ENCODE results near the gene FAF2.
"Not testable (repeated sequence)": the region's sequence is repeated elsewhere in the genome, so short reads cannot be mapped to it uniquely, and the experiment has no call there.

Gene FAF2

GRCh38 chr5:176550275-176550831 is 102.2 kb downstream of the FAF2 start:
- no peaks in the 10 kb centered on the region for H3K27me3 ChIP-seq (ENCODE audit: control insufficient read depth, insufficient read depth, low read length)
- no peak overlapping the region for H3K4me3 ChIP-seq (ENCODE audit: low read length)
- H3K4me1 ChIP-seq (ENCODE audit: control insufficient read depth, low read depth, low read length): peaks cover 4% of the 10 kb centered on the region
- no peak overlapping the region for H3K27ac ChIP-seq (ENCODE audit: low read length)
- no peak overlapping the region for H3K9ac ChIP-seq (ENCODE audit: low read length)
- H3K9me3 ChIP-seq (ENCODE audit: control insufficient read depth, low read depth, low read length): no peaks in the 10 kb centered on the region
- H3K36me3 ChIP-seq (ENCODE audit: control insufficient read depth, low read depth, low read length): no peaks in the 10 kb centered on the region

DNA sequence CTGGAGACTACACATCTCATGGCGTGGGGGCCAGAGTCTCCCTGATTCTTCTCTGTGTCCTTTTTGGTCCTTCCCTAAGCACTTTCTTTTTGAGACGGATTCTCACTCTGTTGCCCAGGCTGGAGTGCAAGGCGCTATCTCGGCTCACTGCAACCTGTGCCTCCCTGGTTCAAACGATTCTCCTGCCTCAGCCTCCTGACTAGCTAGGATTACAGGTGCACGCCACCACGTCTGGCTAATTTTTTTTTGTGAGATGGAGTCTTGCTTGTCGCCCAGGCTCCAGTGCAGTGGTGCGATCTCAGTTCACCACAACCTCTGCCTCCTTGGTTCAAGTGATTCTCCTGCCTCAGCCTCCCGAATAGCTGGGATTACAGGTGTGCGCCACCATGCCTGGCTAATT is 102.8 kb downstream of the FAF2 start:
- H3K27me3 ChIP-seq (ENCODE audit: control insufficient read depth, insufficient read depth, low read length); H3K9me3 ChIP-seq (ENCODE audit: control insufficient read depth, low read depth, low read length); H3K9ac ChIP-seq (ENCODE audit: low read length); H3K36me3 ChIP-seq (ENCODE audit: control insufficient read depth, low read depth, low read length); H3K4me3 ChIP-seq (ENCODE audit: low read length); H3K4me1 ChIP-seq (ENCODE audit: control insufficient read depth, low read depth, low read length); H3K27ac ChIP-seq (ENCODE audit: low read length): not testable (repeated sequence)

- no peak overlapping the region for H3K27ac ChIP-seq (ENCODE audit: low read length)
- H3K4me3 ChIP-seq (ENCODE audit: low read length): no peak overlapping the region
- H3K9me3 ChIP-seq (ENCODE audit: control insufficient read depth, low read depth, low read length): no peaks in the 10 kb centered on the region
- H3K4me1 ChIP-seq (ENCODE audit: control insufficient read depth, low read depth, low read length): peaks cover 4% of the 10 kb centered on the region
- H3K27me3 ChIP-seq (ENCODE audit: control insufficient read depth, insufficient read depth, low read length): no peaks in the 10 kb centered on the region
- no peaks in the 10 kb centered on the region for H3K36me3 ChIP-seq (ENCODE audit: control insufficient read depth, low read depth, low read length)
- H3K9ac ChIP-seq (ENCODE audit: low read length): no peak overlapping the region
Observed at GRCh38 chr5:176552332-176552869, 104.2 kb downstream of the FAF2 start.

DNA sequence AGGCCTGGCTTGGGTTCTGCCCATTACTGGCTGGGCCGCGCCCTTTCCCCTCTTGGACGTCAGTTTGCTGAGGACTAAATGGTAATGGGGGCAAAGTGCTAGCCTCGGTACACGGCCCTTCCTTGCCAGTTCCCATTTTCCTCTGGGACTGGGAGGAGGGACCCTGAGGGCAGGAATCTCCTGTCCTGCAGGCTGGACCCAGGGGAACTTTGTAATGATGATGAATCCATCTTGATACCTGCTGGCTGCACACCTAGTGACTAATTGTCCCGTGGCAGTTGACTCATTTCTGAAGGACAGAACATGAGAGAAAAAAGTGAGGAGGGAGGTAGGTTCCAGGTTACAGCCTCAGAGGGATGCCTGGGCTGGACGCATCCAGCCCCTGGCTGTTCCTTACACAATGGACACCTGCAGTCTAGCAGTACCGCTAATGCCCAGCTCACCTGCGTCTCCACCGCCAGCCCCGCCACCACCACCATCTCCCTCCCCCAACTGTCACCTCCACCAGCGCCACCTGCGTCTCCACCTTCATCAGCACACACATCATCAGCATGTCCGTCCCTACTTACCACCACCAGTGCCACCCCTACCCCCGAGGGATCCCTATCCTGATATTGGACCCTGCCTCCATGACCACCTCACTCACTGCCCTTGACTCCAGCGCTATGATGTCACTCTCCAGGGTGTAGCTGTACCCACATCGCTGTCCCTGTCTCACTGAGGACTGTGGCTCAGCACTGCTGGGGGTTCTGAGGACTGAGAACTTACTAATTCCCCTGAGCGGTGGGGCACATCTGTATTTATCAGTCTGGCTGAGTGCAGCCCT is 105.3 kb downstream of the FAF2 start:
- peaks cover 4% of the 10 kb centered on the region for H3K4me1 ChIP-seq (ENCODE audit: control insufficient read depth, low read depth, low read length)
- no peak overlapping the region for H3K27ac ChIP-seq (ENCODE audit: low read length)
- no peaks in the 10 kb centered on the region for H3K27me3 ChIP-seq (ENCODE audit: control insufficient read depth, insufficient read depth, low read length)
- H3K9me3 ChIP-seq (ENCODE audit: control insufficient read depth, low read depth, low read length): no peaks in the 10 kb centered on the region
- H3K4me3 ChIP-seq (ENCODE audit: low read length): no peak overlapping the region
- no peak overlapping the region for H3K9ac ChIP-seq (ENCODE audit: low read length)
- H3K36me3 ChIP-seq (ENCODE audit: control insufficient read depth, low read depth, low read length): no peaks in the 10 kb centered on the region

DNA sequence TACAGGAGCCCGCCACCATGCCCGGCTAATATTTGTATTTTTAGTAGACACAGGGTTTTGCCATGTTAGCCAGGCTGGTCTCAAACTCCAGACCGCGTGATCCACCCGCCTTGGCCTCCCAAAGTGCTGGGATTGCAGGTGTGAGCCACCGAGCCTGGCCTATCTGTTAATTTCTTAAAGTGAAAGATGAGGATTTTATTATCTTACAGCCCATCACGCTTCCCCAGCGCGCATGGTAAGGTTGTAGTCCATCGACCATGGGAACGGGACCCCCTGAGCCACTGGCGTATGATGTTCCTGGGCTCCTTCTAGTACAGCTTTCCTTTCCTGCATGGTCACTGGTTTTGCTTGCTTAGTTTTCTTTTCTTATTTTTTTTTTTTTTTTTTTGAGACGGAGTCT is 109.7 kb downstream of the FAF2 start:
- no peak overlapping the region for H3K9ac ChIP-seq (ENCODE audit: low read length)
- no peak overlapping the region for H3K27ac ChIP-seq (ENCODE audit: low read length)
- no peak overlapping the region for H3K4me3 ChIP-seq (ENCODE audit: low read length)
- peaks cover 7% of the 10 kb centered on the region for H3K4me1 ChIP-seq (ENCODE audit: control insufficient read depth, low read depth, low read length)
- no peaks in the 10 kb centered on the region for H3K9me3 ChIP-seq (ENCODE audit: control insufficient read depth, low read depth, low read length)
- no peaks in the 10 kb centered on the region for H3K27me3 ChIP-seq (ENCODE audit: control insufficient read depth, insufficient read depth, low read length)
- H3K36me3 ChIP-seq (ENCODE audit: control insufficient read depth, low read depth, low read length): no peaks in the 10 kb centered on the region

Data from iPS-18a (cell line).